Transverse colon (tissue), 4 donors: Measurements from ENCODE around the gene SURF6. TPM values are rescaled to one million over a fixed set of nuclear protein-coding genes. Genes with fewer than 3 reads are reported as not detected.
"Not testable (repeated sequence)": the region's sequence is repeated elsewhere in the genome, so short reads cannot be mapped to it uniquely, and the experiment has no call there.

Source experiments
- DNase-seq: peaks from one replicate; pipeline ENCODE4 v3.0.0-alpha.2; 2019
- H3K27ac ChIP-seq, 4 donors: fragments of 200-600 bp; sonication (generic); 2 replicates each; pipeline ENCODE4 v1.5.1; 2016 to 2018; ENCODE audit warnings: inconsistent platforms in 4 of 4
- H3K27me3 ChIP-seq: fragments of 200-600 bp; sonication (generic); 2 replicates; pipeline ENCODE4 v1.5.1; 2017; ENCODE audit warnings: inconsistent platforms
- H3K36me3 ChIP-seq, 4 donors: fragments of 200-600 bp; sonication (generic); 2 replicates each; pipeline ENCODE4 v1.5.1; 2017 to 2019; ENCODE audit warnings: inconsistent platforms in 4 of 4
- H3K4me1 ChIP-seq, 4 donors: fragments of 200-600 bp; sonication (generic); 2 replicates each; pipeline ENCODE4 v1.5.1; 2017 to 2020; ENCODE audit warnings: inconsistent platforms in 4 of 4
- H3K4me3 ChIP-seq, 4 donors: fragments of 200-600 bp; sonication (generic); 1 replicate in 1 of 4; 2 replicates in 3 of 4; pipeline versions ENCODE4 v1.5.1 to v1.6.1; 2017 to 2019; ENCODE audit warnings: inconsistent platforms in 4 of 4
- H3K9me3 ChIP-seq, 2 donors: fragments of 200-600 bp; sonication (generic); 2 replicates each; pipeline ENCODE4 v1.5.1; 2017 to 2019; ENCODE audit warnings: inconsistent platforms in 2 of 2
- EP300 ChIP-seq: sonication (generic); formaldehyde crosslinking; IDR thresholded peaks from one replicate; pipeline ENCODE4 v1.6.1; 2017; ENCODE audit warnings: antibody characterized with exemption, low read depth
- POLR2A ChIP-seq: fragments of 450-650 bp; IDR thresholded peaks from one replicate; pipeline ENCODE4 v1.6.1; 2016; ENCODE audit warnings: antibody characterized with exemption, mild to moderate bottlenecking, moderate library complexity
- POLR2AphosphoS5 ChIP-seq, 3 donors: sonication (generic); formaldehyde crosslinking; IDR thresholded peaks; one replicate each; pipeline ENCODE4 v1.6.1; 2016; ENCODE audit warnings: antibody characterized with exemption in 3 of 3
- WGBS, 2 donors: methylation state at CpG; one replicate each; pipeline ENCODE4 v1.1.5; 2018; ENCODE audit warnings: low coverage in 1 of 2; 5-methylcytosine and 5-hydroxymethylcytosine counted together
- in situ Hi-C, 4 donors: fragments of 200-750 bp; cut with MboI; loops; one replicate each; pipeline versions ENCODE4 v1.15.0 to v1.15.1; 2017; ENCODE audit warnings: low sequenced_read_pairs in 3 of 4, low pct_ligation_motif_present in 1 of 4, low pct_unique_long_range_greater_than_20kb in 1 of 4
- intact Hi-C: fragments of 100-400 bp; cut with DNase I; formaldehyde crosslinking; loops from one replicate; pipeline ENCODE4 v1.15.1; 2023; ENCODE audit warnings: low total_unique reads
- total RNA-seq, 4 donors: library from RNA; depleted of rRNA; stranded (reverse); fragments of >200 nt; gene quantifications; one replicate each; pipeline ENCODE4 v1.1.0, GENCODE V29; 2016
- TF ChIP-seq, protein P1 (sequence below), 5 experiments: fragments of 200-600 bp in 3 of 5; fragments of 450-650 bp in 2 of 5; sonication (generic) in 3 of 5; IDR thresholded peaks; 1 replicate in 2 of 5; 2 replicates in 3 of 5; pipeline ENCODE4 v1.5.1; 2016 to 2017; ENCODE audit warnings: antibody characterized with exemption in 5 of 5, inconsistent platforms in 3 of 5, mild to moderate bottlenecking in 2 of 5, moderate library complexity in 1 of 5

The SURF6 gene
- total RNA-seq, 4 donors from 2014 or later, result 18.1 to 61.3 (median 22.5) TPM

DNA sequence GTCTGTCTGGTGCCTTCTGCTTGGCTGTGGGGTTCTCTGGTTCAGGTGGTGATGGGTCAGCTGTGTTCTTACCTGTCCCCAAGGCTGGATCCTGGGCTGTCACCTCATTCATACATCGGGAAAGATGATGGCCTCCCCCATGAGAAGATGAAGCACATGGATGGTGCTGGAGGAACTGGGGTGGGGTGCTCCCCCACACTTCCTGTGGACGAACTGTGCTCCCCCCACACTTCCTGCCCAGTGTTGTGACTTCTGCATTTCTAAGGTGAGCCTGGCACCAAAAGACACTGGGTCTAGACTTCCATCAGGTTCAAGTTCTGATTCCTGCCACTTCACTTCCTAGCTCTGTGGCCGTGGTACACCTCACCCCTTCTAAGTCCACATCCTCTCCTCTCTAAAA is 4.3 kb upstream of the SURF6 start:
- Histone ChIP-seq H3K4me3 (no peak overlapping the region), H3K27ac (peak overlapping the region in 1 of 4 donors; percentile 31), H3K36me3 (peaks cover 0 to 10% (median 3%) of the 10 kb centered on the region in 4 donors), H3K9me3 (no peaks in the 10 kb centered on the region), H3K4me1 (peaks cover 0 to 10% (median 8%) of the 10 kb centered on the region in 4 donors), H3K27me3 (no peaks in the 10 kb centered on the region)
- intact Hi-C loops (no loop called here), in situ Hi-C loops (loop anchor here in 1 of 4 donors (25.0 kb wide), 1 partner anchor 303 kb away; the partner anchor contains the start of gene GTF3C5)
- TF ChIP-seq POLR2AphosphoS5 (IDR thresholded peaks at IDR 0.05) (no peak), POLR2A (no peak), EP300 (no peak)
- TF ChIP-seq, protein P1, sequence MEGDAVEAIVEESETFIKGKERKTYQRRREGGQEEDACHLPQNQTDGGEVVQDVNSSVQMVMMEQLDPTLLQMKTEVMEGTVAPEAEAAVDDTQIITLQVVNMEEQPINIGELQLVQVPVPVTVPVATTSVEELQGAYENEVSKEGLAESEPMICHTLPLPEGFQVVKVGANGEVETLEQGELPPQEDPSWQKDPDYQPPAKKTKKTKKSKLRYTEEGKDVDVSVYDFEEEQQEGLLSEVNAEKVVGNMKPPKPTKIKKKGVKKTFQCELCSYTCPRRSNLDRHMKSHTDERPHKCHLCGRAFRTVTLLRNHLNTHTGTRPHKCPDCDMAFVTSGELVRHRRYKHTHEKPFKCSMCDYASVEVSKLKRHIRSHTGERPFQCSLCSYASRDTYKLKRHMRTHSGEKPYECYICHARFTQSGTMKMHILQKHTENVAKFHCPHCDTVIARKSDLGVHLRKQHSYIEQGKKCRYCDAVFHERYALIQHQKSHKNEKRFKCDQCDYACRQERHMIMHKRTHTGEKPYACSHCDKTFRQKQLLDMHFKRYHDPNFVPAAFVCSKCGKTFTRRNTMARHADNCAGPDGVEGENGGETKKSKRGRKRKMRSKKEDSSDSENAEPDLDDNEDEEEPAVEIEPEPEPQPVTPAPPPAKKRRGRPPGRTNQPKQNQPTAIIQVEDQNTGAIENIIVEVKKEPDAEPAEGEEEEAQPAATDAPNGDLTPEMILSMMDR (IDR thresholded peaks at IDR 0.05), result no peak
- DNase-seq, result no peak
- 84% methylated on average over 3 of the region's 3 CpGs; no CpG with 5 or more reads in 1 of the 2 donors for WGBS, 2 donors

DNA sequence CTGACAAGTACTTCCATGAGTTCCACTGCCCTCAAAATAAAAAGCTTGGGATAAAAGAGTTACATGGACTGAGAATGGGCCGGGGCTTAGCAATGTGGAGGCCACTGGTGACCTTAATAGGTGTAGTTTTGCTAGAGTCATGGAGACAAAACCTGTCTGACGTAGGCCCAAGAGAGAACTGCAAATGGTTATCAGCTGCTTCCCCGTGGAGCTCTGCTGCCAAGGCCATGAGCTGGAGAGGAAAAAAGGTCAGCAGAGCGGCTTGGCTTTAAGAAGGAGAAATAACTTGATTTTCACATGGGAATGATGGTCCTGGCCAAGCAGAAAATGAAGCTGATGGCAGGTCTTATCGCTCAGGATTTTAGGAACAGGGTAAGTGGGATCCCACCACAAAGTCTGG is 3.7 kb upstream of the SURF6 start:
- in situ Hi-C loops, result loop anchor here in 1 of 4 donors (25.0 kb wide), 1 partner anchor 302 kb away; the partner anchor contains the start of gene GTF3C5

DNA sequence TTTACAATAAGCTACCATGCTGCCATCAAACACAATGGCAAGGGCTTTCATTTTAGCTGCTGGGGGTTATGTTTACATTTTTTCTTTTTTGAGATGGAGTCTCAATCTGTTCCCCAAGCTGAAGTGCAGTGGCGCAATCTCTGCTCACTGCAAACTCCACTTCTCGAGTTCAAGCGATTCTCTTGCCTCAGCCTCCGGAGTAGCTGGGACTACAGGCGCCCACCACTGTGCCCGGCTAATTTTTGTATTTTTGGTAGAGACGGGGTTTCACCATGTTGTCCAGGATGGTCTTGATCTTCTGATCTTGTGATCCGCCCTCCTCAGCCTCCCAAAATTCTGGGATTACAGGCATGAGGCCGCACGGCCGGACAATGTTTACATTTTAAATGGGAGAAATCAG is 1.1 kb downstream of the SURF6 start:
- DNase-seq, H3K9me3 ChIP-seq, intact Hi-C loops, H3K27me3 ChIP-seq: not testable (repeated sequence)
- H3K4me1 ChIP-seq, result peaks cover 11 to 34% (median 30%) of the 10 kb centered on the region in 4 donors
- H3K4me3 ChIP-seq, result peak overlapping the region in 3 of 4 donors; percentile 74 to 96 (median 94)
- in situ Hi-C loops, result loop anchor here in 1 of 4 donors (25.0 kb wide), 1 partner anchor 298 kb away; the partner anchor contains the start of gene GTF3C5
- H3K27ac ChIP-seq, result peak overlapping the region; percentile 83 to 91 (median 89)
- peaks cover 0 to 38% (median 19%) of the 10 kb centered on the region in 4 donors for H3K36me3 ChIP-seq
- 36 to 68% methylated on average over 6 to 11 of the region's 11 CpGs for WGBS, 2 donors

More for the DNA sequence above, 3.7 kb upstream of the SURF6 start:
- no peak for TF ChIP-seq POLR2A
- TF ChIP-seq, protein P1 (IDR thresholded peaks at IDR 0.05), result no peak
- no peak for TF ChIP-seq EP300
- H3K27me3 ChIP-seq, result no peaks in the 10 kb centered on the region
- peaks cover 0 to 10% (median 3%) of the 10 kb centered on the region in 4 donors for H3K36me3 ChIP-seq
- DNase-seq, result no peak
- H3K4me1 ChIP-seq, result peaks cover 0 to 16% (median 14%) of the 10 kb centered on the region in 4 donors
- intact Hi-C loops, result no loop called here
- peak overlapping the region in 2 of 4 donors; percentile 5 to 11 for H3K27ac ChIP-seq
- no peak overlapping the region for H3K4me3 ChIP-seq
- no peaks in the 10 kb centered on the region for H3K9me3 ChIP-seq
- 83 to 100% methylated on average over 1 to 5 of the region's 5 CpGs for WGBS, 2 donors

DNA sequence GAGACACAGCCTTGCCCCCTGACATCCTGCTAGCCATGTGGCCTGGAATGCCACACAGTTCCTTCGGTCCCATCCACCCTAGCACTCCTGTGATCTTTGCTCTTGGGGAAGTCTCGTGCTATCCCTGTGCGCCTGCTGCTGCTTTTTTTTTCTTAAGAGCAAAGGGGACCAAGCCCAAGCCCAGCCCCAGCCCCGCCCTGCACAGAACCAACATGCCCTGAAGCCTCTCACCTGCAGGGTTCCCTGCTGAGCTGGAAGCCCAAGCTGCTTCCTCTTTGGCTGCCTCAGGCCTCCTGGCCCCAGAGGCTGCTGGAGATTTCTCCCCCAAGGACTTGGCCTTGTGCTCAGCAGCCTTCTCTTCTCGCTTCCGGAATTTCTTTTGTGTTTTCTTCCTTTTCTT is 1.8 kb downstream of the SURF6 start:
- peak; percentile 86 for DNase-seq
- H3K27me3 ChIP-seq, result no peaks in the 10 kb centered on the region
- intact Hi-C loops (no loop called here), in situ Hi-C loops (loop anchor here in 1 of 4 donors (25.0 kb wide), 1 partner anchor 297 kb away; the partner anchor contains the start of gene GTF3C5)
- peaks cover 11 to 34% (median 30%) of the 10 kb centered on the region in 4 donors for H3K4me1 ChIP-seq
- peak overlapping the region in 1 of 4 donors; percentile 96 for H3K4me3 ChIP-seq
- H3K9me3 ChIP-seq, result no peaks in the 10 kb centered on the region
- peak; percentile 51 for TF ChIP-seq POLR2A
- TF ChIP-seq, protein P1 (IDR thresholded peaks at IDR 0.05), result peak in 4 of 5 experiments; percentile 22 to 63 (median 46)
- TF ChIP-seq EP300, result no peak
- TF ChIP-seq POLR2AphosphoS5 (IDR thresholded peaks at IDR 0.05), result peak in 2 of 3 donors; percentile 15 to 61
- 46 to 52% methylated on average over 2 to 6 of the region's 6 CpGs for WGBS, 2 donors
- H3K27ac ChIP-seq, result peak overlapping the region; percentile 83 to 91 (median 89)
- H3K36me3 ChIP-seq, result peaks cover 0 to 38% (median 20%) of the 10 kb centered on the region in 4 donors
